Type B pancreatic cell (in vitro differentiated cells): Measurements from ENCODE around the gene STYXL1. TPM values are rescaled to one million over a fixed set of nuclear protein-coding genes. Genes with fewer than 3 reads are reported as not detected.

Experiments used
- DNase-seq: peaks from one replicate; pipeline ENCODE4 v3.0.0; 2021; ENCODE audit warnings: mixed read lengths; ENCODE audit not compliant: unreplicated experiment; ENCODE audit errors: extremely low spot score
- H3K27ac Mint-ChIP-seq: 2 replicates; pipeline ENCODE4 v1.8.0; 2021; ENCODE audit warnings: mild to moderate bottlenecking, mixed read lengths
- H3K27me3 Mint-ChIP-seq: 2 replicates; pipeline ENCODE4 v1.8.0; 2021; ENCODE audit warnings: mixed read lengths
- H3K36me3 Mint-ChIP-seq: 2 replicates; pipeline ENCODE4 v1.8.0; 2021; ENCODE audit warnings: mixed read lengths
- H3K4me1 Mint-ChIP-seq: one replicate; pipeline ENCODE4 v1.8.0; 2021; ENCODE audit warnings: mixed read lengths; ENCODE audit not compliant: unreplicated experiment
- H3K4me3 Mint-ChIP-seq: 2 replicates; pipeline ENCODE4 v1.8.0; 2021; ENCODE audit warnings: mild to moderate bottlenecking, mixed read lengths
- H3K9me3 Mint-ChIP-seq: 2 replicates; pipeline ENCODE4 v1.8.0; 2021; ENCODE audit warnings: mixed read lengths
- total RNA-seq: library from RNA; stranded (reverse); gene quantifications from 2 replicates; pipeline ENCODE4 v1.2.1, GENCODE V29; 2021; ENCODE audit warnings: low replicate concordance
- TF ChIP-seq, protein P1 (sequence below): fragments of 200-600 bp; sonication (generic); conservative IDR thresholded peaks from 2 replicates; pipeline ENCODE4 v1.5.0; 2021; ENCODE audit warnings: antibody characterized with exemption, mild to moderate bottlenecking

STYXL1 gene
- total RNA-seq, 1 donor from 2014 or later, result 45.9 TPM

DNA sequence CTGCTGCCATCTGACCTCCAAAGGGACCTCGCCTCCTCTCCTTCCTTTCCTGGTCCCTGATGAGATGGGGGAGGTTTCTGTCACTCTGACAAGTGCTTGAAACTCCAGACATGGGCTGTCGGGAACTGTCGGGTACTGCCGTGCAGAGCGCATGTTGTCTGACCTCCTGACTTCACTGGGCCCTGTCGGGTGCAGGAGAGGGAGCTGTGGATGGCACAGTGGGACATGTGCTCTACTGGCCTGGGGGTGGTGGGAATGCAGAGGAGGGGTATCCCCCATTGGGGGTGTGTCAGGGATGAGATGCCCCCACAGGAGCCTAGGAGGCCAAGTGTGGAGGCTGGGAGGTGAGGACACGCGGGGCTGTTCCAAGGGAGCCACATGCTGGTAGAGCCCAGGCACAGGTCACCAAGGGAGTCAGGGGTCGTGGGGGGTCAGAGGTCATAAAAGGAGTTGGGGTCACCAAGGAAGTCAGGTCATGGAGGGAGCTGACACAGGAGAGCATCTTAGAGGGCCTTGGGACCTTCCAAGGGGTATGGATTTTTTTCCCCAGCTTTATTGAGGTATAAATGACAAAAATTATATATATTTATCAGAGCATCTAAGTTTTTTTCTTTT lies 84.3 kb downstream of the STYXL1 start:
- Mint-ChIP-seq H3K4me3 (no peak overlapping the region), H3K4me1 (peaks cover 44% of the 10 kb centered on the region), H3K36me3 (peaks cover 12% of the 10 kb centered on the region), H3K9me3 (no peaks in the 10 kb centered on the region), H3K27me3 (no peaks in the 10 kb centered on the region), H3K27ac (peak overlapping the region; percentile 71)
- TF ChIP-seq, protein P1, sequence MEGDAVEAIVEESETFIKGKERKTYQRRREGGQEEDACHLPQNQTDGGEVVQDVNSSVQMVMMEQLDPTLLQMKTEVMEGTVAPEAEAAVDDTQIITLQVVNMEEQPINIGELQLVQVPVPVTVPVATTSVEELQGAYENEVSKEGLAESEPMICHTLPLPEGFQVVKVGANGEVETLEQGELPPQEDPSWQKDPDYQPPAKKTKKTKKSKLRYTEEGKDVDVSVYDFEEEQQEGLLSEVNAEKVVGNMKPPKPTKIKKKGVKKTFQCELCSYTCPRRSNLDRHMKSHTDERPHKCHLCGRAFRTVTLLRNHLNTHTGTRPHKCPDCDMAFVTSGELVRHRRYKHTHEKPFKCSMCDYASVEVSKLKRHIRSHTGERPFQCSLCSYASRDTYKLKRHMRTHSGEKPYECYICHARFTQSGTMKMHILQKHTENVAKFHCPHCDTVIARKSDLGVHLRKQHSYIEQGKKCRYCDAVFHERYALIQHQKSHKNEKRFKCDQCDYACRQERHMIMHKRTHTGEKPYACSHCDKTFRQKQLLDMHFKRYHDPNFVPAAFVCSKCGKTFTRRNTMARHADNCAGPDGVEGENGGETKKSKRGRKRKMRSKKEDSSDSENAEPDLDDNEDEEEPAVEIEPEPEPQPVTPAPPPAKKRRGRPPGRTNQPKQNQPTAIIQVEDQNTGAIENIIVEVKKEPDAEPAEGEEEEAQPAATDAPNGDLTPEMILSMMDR, result no peak
- DNase-seq, result no peak

DNA sequence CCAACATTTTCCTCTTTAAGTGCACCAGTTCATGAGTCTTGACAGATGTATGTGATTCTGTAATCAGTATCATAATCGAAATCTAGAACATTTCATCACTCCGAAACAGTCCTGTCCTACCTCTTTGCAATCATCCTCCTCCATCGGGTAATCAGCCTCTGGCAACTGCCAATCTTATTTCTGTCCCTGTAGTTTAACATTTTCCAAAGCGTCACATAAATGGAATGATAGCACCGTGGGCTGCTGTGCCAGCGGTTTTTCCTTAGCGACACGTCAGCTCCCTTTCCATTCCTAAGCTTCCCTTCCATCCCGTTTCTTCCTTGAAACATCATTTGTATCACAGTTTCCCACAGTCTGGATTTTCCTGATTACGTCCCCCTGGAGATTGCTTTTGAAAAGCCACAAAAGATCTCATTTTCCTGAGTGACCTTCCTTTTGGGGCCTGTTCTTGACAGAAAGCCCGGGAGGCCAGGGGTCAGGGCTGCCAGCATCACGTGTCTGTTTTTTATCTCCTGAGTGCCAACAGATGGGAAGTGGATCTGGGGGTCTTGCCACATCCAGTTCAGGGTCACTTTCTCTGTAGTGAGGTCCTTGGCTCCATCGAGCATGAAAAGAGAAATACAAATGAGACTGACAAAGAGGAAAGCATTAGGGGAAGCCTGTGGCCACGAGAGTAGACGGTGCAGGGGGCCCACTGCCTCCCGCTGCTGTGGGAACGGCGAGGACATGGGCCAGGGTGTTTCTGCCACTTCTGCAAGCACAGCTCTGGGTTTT lies 85.0 kb downstream of the STYXL1 start:
- H3K27me3 Mint-ChIP-seq, result no peaks in the 10 kb centered on the region
- no peaks in the 10 kb centered on the region for H3K9me3 Mint-ChIP-seq
- H3K4me1 Mint-ChIP-seq, result peaks cover 44% of the 10 kb centered on the region
- TF ChIP-seq, protein P1, result no peak
- H3K36me3 Mint-ChIP-seq, result peaks cover 12% of the 10 kb centered on the region
- no peak for DNase-seq
- H3K27ac Mint-ChIP-seq, result peak overlapping the region; percentile 71
- H3K4me3 Mint-ChIP-seq, result peak overlapping the region; percentile 16

DNA sequence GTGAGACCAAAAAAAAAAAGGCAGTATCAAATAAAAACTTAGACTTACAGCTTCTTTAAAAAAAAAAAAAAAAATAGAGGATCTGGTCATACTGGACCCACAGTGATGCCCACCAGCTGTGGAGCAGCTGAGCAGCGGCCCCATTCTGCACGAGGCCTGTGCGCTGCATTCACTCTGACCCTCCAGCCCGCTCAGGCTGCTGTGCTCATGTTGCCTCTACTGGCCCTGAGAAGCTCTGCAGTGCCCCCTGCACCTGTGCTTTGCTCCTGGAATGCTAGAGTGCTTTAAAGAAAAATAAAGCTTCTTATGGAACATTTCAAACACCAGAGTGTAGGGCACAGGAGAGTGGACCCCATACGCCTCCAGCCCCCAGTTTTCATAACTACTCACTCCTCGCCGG lies 86.6 kb downstream of the STYXL1 start:
- Mint-ChIP-seq H3K27ac (no peak overlapping the region), H3K36me3 (peaks cover 17% of the 10 kb centered on the region)

DNA sequence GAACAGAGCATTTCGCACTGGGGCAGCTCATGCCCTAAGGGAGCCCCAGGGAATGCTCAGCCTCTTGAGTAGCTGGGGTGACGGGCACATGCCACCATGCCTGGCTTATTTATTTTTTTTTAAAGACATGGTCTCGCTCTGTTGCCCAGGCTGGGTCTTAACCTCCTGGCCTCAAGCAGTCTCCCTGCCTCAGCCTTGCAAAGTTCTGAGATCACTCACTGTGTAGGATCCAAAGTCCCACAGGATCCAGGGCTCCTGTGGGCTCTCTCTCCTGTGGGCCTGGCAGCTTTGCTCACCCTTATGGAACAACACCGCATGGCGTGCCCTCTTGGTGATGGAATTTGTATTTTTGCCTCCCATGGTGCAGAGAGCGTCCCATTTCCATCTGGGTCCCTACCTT lies 87.4 kb downstream of the STYXL1 start:
- Mint-ChIP-seq H3K36me3 (peaks cover 21% of the 10 kb centered on the region), H3K4me3 (no peak overlapping the region), H3K4me1 (peaks cover 35% of the 10 kb centered on the region), H3K27me3 (no peaks in the 10 kb centered on the region), H3K27ac (no peak overlapping the region), H3K9me3 (no peaks in the 10 kb centered on the region)
- TF ChIP-seq, protein P1, result no peak
- DNase-seq, result no peak

More for the DNA sequence above, 86.6 kb downstream of the STYXL1 start:
- Mint-ChIP-seq H3K4me1 (peaks cover 41% of the 10 kb centered on the region), H3K27me3 (no peaks in the 10 kb centered on the region), H3K4me3 (no peak overlapping the region), H3K9me3 (no peaks in the 10 kb centered on the region)
- DNase-seq, result no peak
- TF ChIP-seq, protein P1, result peak; percentile 60

DNA sequence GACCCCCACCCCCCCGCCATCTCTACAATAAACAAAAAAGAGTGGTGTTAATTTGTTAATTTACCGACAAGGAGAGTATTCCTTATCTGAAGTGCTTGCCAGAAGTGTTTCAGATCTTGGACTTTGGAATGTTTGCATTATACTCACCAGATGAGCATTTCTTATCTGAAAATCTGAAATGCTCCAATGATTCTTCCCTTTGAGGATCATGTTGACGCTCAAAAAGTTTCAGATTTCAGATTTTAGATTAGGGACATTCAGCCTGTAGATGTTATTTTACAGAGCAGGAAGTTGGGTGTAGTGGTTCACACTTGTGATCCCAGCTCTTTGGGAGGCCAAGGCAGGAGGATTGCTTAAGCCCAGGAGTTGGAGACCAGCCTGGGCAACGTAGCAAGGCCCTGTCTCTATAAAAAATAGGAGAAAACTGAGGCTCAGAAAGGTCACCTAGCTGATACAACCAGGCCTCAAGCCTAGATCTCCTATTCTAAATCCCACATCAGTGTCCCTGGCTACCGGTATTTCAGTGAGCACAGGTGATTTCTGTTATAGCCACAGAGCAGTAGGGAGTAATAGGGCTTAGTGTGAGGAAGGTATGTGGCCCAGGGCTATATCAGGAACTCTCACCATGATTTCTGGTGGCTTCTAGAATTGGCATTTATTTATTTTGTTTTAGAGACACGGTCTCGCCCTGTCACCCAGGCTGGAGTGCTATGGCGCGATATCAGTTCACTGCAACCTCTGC lies 88.8 kb downstream of the STYXL1 start:
- TF ChIP-seq, protein P1, result no peak
- Mint-ChIP-seq H3K9me3 (no peaks in the 10 kb centered on the region), H3K4me1 (peaks cover 34% of the 10 kb centered on the region), H3K27me3 (no peaks in the 10 kb centered on the region), H3K27ac (peak overlapping the region; percentile 74), H3K36me3 (peaks cover 25% of the 10 kb centered on the region), H3K4me3 (no peak overlapping the region)
- no peak for DNase-seq
